HG02870 (cell line): ENCODE results near the gene SPRR4.
A peak's percentile ranks its signal among the peaks of the same experiment; 100 is the strongest.

Source experiments
- ATAC-seq: cut with Tn5 transposase; IDR thresholded peaks from one replicate; pipeline ENCODE4 v1.9.1; 2021; ENCODE audit warnings: mild to moderate bottlenecking, moderate library complexity; ENCODE audit not compliant: unreplicated experiment

Gene SPRR4, protein sequence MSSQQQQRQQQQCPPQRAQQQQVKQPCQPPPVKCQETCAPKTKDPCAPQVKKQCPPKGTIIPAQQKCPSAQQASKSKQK

DNA sequence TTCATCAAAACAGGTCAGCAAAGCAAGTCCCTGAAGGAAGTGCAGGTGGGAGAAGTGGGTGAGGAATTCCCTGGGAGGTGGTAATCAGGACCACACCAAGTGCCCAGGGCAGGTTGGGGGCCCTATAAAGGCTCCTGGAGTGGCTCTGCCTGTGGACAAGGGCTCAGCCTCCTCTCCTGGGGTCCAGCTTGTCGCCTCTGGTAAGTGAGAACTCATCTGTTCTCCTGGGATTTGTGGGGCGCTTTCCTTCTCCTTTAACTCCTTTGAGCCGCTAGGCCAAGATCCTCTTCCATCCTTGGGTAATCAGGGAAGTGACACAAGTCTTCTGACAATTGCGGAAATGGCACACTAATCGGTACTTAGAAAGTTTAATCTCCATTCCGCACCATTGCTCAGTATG lies at the start of gene SPRR4:
TSS of gene SPRR4 (plus strand) at position 154 of the 400 bp plus-strand sequence. CDS start 1,243 bp downstream, outside the sequence.
- no peak for ATAC-seq

DNA sequence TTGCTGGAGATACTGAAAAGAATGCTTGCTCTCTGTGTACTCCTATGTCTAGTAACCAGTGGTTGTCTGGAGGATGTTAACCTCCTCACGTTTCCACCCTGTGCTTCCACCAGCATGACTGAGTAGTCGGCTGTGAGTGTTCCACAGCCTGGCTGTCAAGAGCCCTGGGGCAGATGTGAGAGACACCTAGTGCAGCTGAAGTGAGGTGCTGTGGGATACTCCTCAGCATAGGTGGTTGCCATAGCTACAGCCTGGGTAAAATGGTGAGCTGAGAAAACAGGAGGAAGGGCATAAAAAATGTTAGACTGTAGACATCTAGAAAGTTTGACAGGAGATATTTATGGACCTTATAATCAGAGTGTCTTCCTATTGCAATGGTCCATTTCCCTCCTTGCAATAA lies 46.3 kb upstream of the SPRR4 start:
- no peak for ATAC-seq

DNA sequence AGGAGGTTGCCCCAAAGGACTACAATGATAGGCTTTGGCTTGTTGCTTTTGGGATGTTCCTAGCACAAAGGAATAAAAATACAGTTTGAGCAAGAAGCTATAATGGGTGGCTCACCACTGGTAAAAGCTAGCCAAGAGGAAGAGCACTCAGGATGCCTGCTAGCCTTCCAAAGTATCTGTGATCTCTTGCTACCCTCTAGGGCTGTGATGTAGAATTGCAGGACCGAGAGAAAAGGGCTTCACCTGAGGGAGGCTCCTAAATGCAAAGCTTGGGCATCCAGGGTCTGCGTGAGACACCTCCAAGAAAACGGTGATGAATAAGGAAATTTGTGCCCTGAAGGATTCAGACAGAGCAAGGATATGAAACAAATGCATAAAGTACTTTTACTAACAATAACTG lies 44.4 kb upstream of the SPRR4 start:
- ATAC-seq: peak; percentile 67

DNA sequence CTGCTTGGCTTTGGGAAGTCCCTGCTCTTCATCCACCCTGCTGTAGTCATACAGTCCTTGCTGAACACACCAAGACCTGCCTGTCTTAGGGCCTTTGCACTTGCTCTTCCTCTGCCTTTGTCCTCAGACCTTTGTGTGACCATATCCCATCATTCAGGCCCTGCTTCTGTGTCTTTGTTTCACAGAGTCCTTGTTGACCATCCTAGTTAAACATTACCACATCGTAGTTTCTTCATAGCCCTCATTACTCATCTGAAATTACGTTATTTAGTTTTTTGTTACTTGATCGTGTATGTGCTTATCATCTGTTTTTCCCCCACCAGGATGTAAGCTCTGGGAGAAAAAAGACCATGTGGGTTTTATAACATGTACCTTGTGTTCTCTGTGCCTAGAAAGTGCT lies 41.8 kb upstream of the SPRR4 start:
- ATAC-seq: no peak

DNA sequence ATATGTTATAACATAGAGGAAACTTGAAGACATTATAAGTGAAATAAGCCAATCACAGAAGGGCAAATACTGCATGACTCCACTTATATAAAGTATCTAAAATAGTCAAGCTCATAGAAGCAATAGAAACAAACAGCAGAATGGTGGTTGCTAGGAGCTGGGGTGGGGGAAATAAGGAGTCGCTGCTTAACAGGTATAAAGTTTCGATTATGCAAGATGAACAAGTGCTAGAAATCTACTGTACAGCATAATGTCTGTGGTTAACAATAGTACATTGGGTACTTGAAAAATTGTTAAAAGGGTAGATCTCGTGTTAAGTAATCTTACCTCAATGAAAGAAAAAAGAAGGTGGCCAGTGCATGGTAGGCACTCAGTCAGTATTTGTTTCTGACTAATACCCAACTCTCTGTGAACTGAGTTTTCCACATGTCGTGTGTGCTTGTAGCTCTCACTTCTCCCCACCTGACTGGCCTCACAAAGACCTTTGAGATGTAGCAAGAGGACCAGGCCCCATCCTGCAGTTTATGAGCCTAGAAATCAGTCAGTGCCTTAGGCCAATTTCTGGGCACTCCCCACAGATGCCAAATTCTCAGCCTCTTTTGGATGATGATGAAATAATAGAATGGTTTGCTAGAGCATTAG lies 38.2 kb upstream of the SPRR4 start:
- no peak for ATAC-seq

DNA sequence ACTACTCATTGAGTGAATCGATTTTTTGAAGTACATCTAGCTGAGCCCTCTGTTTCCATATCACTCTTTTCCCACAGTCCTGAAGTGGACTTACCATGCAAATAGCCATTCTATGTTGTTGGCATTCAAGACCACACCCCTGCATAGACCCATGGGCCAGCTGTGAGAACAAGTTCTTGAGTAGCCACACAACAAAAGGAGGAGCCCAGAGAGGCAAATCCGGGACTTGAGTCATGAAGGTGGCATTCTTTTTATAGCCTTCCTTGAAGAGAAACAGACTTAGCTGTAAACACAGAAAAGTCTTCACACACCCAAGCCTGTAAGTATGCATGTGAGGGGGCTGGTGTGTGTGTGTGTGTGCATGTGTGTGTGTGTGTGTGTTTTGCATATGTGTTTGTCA lies 37.3 kb upstream of the SPRR4 start:
- no peak for ATAC-seq

DNA sequence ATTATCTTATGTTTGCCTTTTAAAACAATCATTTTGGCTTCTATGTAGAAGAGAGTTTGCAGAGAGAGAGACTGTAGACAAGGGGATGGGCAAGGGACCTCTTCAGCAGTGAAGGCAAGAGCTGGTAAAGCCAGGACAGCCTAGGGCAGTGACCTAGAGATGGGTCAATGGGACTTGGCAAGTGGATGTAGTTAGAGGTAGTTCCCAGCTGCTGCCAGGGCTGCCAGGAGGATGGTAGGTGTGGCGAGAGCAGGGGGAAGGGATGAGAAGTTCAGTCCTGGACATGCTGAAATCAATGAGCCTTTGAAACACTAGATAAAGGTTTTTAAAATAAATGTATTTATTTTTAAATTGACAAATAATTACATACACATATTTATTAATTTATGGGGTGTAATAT lies 29.8 kb upstream of the SPRR4 start:
- no peak for ATAC-seq

DNA sequence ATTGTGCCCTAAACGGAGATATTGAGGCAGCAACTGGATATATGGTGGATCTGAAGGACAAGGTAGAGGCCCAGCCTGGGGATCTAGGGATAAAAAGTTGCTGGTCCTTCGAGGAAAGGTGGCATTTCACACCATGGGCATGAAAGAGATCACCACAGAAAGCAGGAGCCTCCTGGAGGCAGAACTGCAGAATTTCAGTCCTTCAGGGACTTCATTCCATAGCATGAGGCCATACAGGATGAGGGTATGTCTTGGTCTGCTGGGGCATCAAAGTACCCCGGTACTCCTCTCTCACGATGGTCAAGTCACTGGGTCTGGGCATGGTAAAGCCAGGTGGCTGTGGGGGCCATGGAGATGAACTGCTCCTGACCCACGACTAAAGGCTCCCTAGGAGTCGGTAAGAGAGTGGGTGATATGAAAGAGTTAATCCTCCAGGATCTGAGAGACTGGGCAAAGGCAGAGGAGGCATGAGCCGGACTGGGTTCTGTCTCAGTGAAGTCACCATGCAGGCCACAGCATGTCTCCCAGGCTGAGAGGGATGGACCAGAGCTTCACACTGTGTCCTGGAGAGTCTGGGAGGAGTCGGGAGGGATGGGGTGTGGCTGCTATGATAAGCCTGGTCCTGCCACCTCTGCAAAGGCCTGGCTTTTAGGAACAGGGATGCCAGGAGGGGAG lies 29.3 kb upstream of the SPRR4 start:
- ATAC-seq: no peak

DNA sequence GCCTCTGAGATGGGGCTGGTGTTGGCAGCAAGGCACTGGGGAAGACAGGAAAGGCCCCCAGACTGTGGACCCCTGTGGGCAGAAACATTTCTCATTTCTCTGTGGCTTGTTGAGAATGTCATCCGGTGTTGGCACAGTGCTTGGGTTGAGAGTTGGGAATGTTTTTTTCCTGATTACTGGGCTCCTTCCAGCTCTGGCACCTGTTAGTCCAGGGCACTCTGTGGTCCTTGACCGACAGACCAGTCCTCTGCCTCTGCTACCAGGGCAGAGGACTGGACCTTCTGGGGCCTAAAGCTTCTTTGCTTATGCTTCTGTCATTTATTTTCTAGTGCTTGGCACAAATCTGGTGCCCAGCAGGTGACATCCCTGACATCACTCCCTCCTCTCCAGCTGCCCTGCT lies 28.3 kb upstream of the SPRR4 start:
- ATAC-seq: no peak

DNA sequence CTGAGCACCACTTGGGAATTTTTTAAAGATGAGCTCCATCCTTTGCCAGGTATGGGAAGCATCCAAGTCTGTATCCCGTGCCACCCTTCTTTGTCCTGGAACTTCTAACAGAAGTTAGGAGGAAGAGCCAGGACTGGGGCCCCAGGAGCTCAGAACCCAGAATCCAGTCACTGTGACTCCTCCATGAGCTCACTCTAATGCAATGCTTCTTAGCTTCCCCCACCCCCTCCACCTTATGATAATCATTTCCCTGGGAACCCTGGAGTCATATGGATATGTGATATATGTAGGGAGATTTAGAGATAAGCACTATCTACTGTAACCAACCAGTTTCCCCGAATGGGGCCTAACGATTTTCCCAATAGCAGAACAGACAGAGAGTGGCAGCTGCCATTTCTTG lies 24.2 kb upstream of the SPRR4 start:
- no peak for ATAC-seq

DNA sequence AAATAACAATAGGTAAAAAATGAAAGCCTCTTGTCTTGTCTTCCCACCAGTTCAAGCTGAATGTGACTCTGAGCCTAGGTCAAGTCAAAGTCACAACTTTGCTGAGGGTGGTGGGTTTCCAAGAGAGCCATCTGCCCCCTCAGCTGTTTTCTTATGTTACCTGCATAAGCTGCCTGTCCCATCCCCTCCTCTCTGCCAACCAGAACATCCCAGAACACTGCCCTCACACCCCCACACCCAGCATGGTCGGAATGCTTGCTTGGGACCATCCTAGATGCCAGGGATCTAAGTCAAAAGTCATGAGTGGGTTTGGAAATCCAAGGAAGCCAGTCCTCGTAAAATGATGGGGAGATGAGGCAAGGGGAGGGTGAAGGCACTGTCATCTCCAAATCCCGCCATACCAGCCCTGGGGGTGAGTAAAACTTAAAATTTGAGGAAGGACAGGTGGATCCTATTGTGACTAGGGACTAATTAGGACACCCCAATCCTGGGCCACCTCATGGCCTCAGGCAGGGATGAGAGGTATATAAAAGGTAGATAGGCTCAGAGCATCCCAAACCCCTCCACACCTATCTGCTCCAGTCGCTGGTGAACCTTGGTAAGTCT lies 23.7 kb upstream of the SPRR4 start, which contains the start of gene SPRR5:
TSS of gene SPRR5 (plus strand) at position 556 of the 606 bp plus-strand sequence. CDS start 1,349 bp downstream, outside the sequence.
- ATAC-seq: no peak

DNA sequence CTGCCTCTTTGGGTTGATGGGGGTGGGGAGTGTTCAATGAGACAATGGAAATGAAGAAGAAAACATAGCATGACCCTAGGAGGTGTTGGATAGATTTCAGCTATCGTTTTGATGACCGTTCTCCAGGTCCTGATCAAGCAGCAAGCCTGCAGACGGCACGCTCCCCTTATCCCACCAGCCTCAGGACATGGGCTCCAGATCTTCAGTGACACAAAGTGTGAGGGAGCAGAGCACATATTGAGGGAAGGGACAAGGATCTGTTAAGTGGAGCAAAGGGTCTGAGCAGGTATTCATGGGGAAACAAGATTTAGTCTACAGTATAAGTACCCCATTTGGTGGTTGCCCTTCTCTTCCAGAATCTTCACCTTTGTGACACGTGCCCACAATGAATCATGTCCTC lies 18.7 kb upstream of the SPRR4 start:
- no peak for ATAC-seq

DNA sequence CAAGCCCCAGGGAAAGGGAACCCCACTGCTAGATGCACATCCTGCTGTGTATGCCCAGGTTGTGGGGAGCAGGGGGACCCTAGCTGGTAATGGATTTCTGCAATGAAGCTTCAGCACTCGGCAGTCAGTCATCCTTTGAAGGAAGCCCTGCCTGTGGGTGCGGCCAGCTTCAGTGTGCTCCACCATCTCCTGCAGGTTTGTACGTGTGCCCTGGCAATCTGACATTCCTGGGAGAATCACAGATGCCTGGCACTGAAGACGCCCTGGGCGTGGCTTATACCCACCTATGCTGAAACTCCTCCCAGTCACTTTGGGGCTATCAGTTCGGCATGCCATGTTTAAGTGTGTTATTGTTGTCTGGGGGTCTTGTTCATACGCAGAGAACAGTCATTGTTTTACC lies 16.7 kb upstream of the SPRR4 start:
- ATAC-seq: no peak

DNA sequence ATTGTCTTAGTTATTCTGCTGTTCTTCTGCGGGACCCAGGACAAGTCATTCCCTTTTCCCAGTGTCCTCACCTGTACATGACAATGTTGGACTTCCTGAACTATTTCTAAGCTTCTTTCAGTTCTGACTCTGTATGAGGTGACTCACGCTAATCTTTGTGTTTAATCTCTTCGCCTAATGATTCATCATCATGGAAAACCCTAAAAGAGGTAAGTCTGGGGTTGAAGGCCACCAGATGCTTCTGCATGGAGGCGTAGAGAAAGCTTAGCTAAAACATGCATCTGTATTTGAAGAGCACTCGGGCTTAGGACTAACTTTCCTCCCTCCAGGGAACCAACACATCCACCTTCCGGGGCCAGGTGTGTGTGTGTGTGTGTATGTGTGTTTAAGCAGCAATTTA lies 16.0 kb upstream of the SPRR4 start:
- ATAC-seq: no peak

DNA sequence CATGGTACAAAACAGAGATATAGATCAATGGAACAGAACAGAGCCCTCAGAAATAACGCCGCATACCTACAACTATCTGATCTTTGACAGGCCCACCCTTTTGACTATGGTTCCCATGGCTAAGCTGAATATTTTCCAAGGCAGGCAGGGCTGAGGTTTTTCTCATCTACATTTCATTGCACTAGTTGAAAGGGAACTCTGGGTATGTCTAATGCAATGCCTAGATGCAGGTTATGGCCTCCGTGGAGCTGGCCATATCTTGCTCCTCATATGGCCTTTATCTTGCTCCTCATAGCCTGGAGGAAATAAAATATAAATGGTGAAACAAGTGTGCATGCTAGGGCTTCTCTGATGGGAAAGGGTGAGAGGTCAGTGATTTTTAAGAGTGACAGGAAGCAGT lies 12.9 kb upstream of the SPRR4 start:
- no peak for ATAC-seq

DNA sequence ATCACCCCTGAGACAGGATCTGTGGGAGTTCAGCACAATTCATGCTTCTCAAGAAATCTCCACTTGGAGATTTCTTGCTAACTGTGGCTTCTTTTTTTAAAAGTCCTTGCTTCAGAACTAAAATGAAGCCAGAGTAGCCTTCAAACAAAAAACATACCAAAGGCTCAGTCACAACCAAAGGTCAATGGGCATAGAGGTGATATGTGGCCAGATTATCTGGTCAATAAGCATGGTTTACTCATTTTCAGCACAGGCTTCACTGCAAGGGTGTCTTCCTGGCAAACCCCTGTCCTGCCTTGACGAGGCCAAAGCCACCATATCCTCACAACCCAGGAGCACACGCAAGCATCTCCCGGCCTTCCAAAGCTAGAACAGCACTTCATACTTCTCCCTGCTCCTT lies 11.2 kb upstream of the SPRR4 start:
- no peak for ATAC-seq

DNA sequence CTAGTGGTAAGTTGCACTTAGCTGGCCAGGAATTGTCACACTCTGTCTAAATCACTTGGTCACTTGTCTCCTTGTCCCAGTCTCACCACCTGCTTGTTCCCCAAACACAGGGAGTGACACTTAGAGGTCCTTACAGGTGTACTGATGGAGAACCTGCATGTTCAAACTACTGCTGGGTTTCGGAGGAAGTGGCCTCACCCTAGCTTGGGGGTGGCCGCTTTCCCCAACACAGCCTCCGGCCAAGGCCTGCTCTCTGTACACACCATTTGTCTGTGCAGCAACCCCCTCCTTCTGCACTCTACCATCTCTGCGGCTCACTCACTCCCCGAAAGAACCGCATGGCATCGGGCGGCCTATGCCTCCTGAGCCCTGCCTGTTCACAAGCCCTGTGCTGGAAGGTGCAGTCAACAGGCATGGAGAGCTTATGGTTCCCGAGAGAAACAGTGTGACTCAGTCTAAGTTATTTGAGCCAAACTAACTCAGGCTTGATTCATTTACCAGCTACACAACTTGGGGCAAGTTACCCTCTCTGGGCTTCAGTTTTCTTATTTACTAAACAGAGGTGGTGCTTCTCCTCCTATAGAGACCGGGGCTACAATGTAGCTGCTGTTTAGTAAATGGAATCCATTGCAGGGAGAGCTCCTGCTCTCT lies 10.5 kb upstream of the SPRR4 start:
- ATAC-seq: no peak

DNA sequence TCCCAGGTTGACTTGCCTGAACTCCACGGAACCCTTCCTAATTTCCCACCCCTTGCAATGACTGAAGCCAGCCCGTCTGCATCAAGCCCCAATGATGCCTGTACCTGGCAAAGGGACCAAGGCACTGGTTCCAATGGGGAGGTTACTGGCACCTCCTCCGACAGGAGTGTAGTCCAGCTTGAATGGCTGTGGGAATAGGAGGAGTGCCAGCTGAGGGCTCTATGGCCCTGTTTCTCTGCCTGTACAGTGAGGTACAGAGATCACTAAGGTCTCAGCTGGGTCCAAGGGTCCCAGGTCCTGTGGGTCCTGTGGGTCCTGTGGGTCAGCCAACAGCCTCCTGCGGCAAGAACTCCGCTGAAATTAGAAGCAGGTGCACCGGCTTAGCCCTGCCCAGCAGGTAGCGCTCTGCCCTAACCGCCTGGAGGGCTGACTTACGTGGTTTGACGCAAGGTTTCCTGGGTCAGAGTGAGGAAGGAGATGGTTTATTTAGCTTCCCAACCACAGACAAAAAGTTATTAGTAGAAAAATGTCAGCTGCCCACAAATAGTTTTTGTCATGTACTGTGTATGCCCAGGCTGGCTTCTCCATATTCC lies 9.9 kb upstream of the SPRR4 start:
- ATAC-seq: no peak

DNA sequence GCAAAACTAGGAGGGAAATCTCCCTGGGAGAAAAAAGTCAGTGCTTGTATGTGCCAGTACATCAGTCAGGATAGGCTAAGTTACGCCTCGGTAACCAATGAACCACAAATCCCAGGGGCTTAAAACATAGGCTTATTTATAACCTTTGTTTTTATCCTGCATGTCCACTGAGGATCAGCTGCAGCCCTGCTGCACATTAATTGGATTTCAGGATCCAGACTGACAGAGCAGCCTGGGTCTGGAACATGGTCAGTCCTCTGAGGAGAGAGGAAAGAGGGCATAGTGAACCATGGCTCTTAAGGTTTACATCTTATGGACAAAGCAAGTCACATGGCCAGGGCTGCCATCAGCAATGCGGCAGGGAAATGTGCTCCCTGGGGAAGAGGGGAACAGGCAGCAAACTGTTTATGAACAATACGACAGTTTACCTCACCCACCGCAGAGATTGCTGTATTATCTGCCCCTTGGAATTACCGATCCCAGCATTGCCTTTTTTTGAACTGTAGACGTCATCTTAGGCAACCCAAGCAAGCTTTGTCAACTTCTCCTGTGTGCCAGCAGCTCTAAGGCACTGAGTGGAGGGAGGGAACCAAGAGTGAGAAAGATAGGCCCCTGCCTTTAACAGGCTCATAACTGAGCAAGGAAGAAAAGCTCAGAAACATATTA lies 9.1 kb upstream of the SPRR4 start:
- ATAC-seq: no peak

DNA sequence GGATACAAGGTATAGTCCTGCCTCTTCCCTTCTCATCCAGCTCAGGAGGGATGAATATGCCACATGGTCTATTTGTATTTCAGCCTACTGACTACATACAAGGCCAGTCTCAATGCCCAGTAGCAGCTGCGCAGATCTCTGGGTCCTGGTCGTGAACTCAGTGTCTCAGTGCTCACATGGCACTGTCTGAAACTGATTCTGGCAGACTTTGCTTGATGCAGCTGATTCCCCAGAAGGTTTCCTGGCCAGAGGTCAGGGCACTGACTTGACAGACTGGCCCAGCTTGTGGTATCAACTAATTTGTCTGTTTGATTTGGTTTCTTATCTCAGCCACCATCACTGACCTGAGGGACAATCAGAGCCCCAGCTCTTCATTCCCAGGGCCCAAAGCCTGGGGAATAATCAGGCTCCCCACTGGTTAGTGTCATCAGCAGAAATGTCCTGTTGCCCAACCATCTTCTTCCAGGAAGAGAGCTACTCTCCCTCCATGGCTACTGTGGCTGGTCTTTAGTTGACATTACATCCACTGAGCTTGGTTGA lies 7.5 kb upstream of the SPRR4 start:
- ATAC-seq: no peak
